Measurements from ENCODE around the gene PGR. TPM values are rescaled to one million over a fixed set of nuclear protein-coding genes. Genes with fewer than 3 reads are reported as not detected.

PGR gene
- total RNA-seq, 1 experiment from 2014 or later, result not detected

GRCh38 chr11:101158119-101158518, 28.5 kb upstream of the PGR start:
- CTCF ChIA-PET, result no interaction called here
- ATAC-seq (no peak), DNase-seq (ENCODE audit: low read depth, low spot score) (no peak)
- intact Hi-C loops (cut with micrococcal nuclease; ENCODE audit: unreplicated experiment) (no loop called here), in situ Hi-C loops (cut with HindIII; ENCODE audit: low pct_unique_long_range_greater_than_20kb, low sequenced_read_pairs) (no loop called here)
- POLR2A ChIA-PET, result no interaction called here
- no peak for TF ChIP-seq POLR2AphosphoS5 (IDR thresholded peaks at IDR 0.05; ENCODE audit: low read depth, low read length)
- TF ChIP-seq, protein P1, sequence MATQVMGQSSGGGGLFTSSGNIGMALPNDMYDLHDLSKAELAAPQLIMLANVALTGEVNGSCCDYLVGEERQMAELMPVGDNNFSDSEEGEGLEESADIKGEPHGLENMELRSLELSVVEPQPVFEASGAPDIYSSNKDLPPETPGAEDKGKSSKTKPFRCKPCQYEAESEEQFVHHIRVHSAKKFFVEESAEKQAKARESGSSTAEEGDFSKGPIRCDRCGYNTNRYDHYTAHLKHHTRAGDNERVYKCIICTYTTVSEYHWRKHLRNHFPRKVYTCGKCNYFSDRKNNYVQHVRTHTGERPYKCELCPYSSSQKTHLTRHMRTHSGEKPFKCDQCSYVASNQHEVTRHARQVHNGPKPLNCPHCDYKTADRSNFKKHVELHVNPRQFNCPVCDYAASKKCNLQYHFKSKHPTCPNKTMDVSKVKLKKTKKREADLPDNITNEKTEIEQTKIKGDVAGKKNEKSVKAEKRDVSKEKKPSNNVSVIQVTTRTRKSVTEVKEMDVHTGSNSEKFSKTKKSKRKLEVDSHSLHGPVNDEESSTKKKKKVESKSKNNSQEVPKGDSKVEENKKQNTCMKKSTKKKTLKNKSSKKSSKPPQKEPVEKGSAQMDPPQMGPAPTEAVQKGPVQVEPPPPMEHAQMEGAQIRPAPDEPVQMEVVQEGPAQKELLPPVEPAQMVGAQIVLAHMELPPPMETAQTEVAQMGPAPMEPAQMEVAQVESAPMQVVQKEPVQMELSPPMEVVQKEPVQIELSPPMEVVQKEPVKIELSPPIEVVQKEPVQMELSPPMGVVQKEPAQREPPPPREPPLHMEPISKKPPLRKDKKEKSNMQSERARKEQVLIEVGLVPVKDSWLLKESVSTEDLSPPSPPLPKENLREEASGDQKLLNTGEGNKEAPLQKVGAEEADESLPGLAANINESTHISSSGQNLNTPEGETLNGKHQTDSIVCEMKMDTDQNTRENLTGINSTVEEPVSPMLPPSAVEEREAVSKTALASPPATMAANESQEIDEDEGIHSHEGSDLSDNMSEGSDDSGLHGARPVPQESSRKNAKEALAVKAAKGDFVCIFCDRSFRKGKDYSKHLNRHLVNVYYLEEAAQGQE (IDR thresholded peaks at IDR 0.05; ENCODE audit: insufficient read depth in 1 of 2, low read depth in 2 of 2, low read length in 1 of 2), result no peak
- TF ChIP-seq CTCF (IDR thresholded peaks at IDR 0.05), result no peak
- no peak for TF ChIP-seq TCF7L2 (IDR thresholded peaks at IDR 0.05; ENCODE audit: low read depth, low read length)
- no peak for TF ChIP-seq SIN3A (IDR thresholded peaks at IDR 0.05; ENCODE audit: borderline replicate concordance, insufficient read depth, low read depth, low read length)
- Histone ChIP-seq H3K4me1 (ENCODE audit: control insufficient read depth, insufficient read depth, low read length) (no peaks in the 10 kb centered on the region), H3K9me3 (ENCODE audit: control insufficient read depth, insufficient read depth, low read depth, low read length) (no peaks in the 10 kb centered on the region), H3K4me3 (ENCODE audit: low read depth in 2 of 2, low read length in 2 of 2) (no peak overlapping the region), H3K27ac (ENCODE audit: low read length) (no peak overlapping the region), H3K27me3 (ENCODE audit: control insufficient read depth, insufficient read depth, low read length) (no peaks in the 10 kb centered on the region), H3K36me3 (ENCODE audit: control insufficient read depth, insufficient read depth, low read length) (no peaks in the 10 kb centered on the region)
- no TSS peak for BruUV-seq (replicated peaks)

DNA sequence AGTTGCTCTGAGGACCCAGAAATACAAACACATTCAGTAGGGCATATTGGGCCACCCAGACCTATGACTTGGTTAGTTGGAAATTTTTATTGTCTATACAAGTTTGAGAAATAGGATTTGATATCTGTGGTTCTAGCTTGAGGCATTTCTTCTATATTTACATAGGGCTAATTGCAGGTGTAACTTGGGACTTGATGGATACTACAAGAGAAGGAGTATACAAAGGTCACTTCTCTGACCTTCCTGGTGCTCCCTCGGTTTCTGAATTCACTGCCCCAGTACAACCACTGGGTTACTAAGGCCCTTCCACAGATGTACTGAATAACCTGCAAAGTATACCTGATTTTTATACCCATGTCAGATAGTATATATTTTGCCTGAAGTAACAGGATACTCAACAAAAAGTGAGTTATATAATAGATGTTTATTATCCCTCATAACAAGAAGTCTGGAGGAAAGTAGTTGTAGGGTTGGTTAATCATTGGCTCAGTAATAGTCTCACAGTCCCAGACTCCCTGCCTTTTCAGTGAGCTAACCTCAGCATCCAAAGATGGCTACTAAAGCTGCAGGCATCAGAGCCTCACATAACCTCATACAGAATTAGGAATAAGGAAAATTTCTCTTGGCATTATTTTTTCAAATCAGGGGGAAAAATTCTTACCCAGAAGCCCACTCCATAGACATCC, 8.8 kb upstream of the PGR start:
- ChIA-PET CTCF (no interaction called here), POLR2A (no interaction called here)
- Histone ChIP-seq H3K27ac (ENCODE audit: low read length) (no peak overlapping the region), H3K36me3 (ENCODE audit: control insufficient read depth, insufficient read depth, low read length) (no peaks in the 10 kb centered on the region), H3K9me3 (ENCODE audit: control insufficient read depth, insufficient read depth, low read depth, low read length) (no peaks in the 10 kb centered on the region), H3K4me1 (ENCODE audit: control insufficient read depth, insufficient read depth, low read length) (no peaks in the 10 kb centered on the region), H3K4me3 (ENCODE audit: low read depth in 2 of 2, low read length in 2 of 2) (no peak overlapping the region), H3K27me3 (ENCODE audit: control insufficient read depth, insufficient read depth, low read length) (no peaks in the 10 kb centered on the region; the same call in 1 of the 2 replicates)
- TF ChIP-seq, protein P1 (IDR thresholded peaks at IDR 0.05; ENCODE audit: insufficient read depth in 1 of 2, low read depth in 2 of 2, low read length in 1 of 2), result no peak
- no peak for TF ChIP-seq CTCF (IDR thresholded peaks at IDR 0.05)
- no peak for TF ChIP-seq TCF7L2 (IDR thresholded peaks at IDR 0.05; ENCODE audit: low read depth, low read length)
- TF ChIP-seq SIN3A (IDR thresholded peaks at IDR 0.05; ENCODE audit: borderline replicate concordance, insufficient read depth, low read depth, low read length), result no peak
- TF ChIP-seq POLR2AphosphoS5 (IDR thresholded peaks at IDR 0.05; ENCODE audit: low read depth, low read length), result no peak
- BruUV-seq (replicated peaks), result no TSS peak
- no peak for DNase-seq (ENCODE audit: low read depth, low spot score)
- in situ Hi-C loops (cut with HindIII; ENCODE audit: low pct_unique_long_range_greater_than_20kb, low sequenced_read_pairs) (no loop called here), intact Hi-C loops (cut with micrococcal nuclease; ENCODE audit: unreplicated experiment) (no loop called here)
- ATAC-seq, result no peak

Measured in Panc1 (cell line).